OCI-LY3 (cell line): Measurements from ENCODE around the gene OTUD5.

Source experiments
- CTCF ChIP-seq: fragments of 200-600, 300-600 bp; sonication (generic); IDR thresholded peaks from 2 replicates; pipeline ENCODE4 v1.5.1; 2014; ENCODE audit warnings: antibody characterized with exemption, low read length, low read depth
- EZH2phosphoT487 ChIP-seq: fragments of 200-600 bp; shearing (Covaris generic); IDR thresholded peaks from 2 replicates; pipeline ENCODE4 v1.6.1; 2018; ENCODE audit warnings: antibody characterized with exemption, mixed run types, low read depth

GRCh38 chrX:48904626-48905025, 52.8 kb downstream of the OTUD5 start:
- TF ChIP-seq CTCF = no peak
- no peak for TF ChIP-seq EZH2phosphoT487
